Pancreas (tissue), 10 donors: ENCODE data around the gene ADGRG3. TPM values are rescaled to one million over a fixed set of nuclear protein-coding genes. Genes with fewer than 3 reads are reported as not detected.
A peak's percentile ranks its signal among the peaks of the same experiment; 100 is the strongest.

Experiments used
- ATAC-seq, 4 donors: fragments of 200-7000 bp; cut with Tn5 transposase; one replicate each; pipeline versions ENCODE4 v1.8.0 to v1.9.1; 2020; ENCODE audit warnings: mild to moderate bottlenecking in 4 of 4, moderate library complexity in 4 of 4
- DNase-seq, 6 donors: peaks; one replicate each; pipeline ENCODE4 v3.0.0-alpha.2; 2020
- FAIRE-seq: peaks from 2 replicates; lab custom pipeline; 2012; peaks lifted over from hg19 to GRCh38; lab: Jason Lieb, UNC
- H3K27ac ChIP-seq, 4 donors: fragments of 200-600 bp; sonication (generic); 1 replicate in 3 of 4; 2 replicates in 1 of 4; pipeline versions ENCODE4 v1.5.0 to v1.8.0; 2020
- H3K27me3 ChIP-seq, 4 donors: fragments of 200-600 bp; one replicate each; pipeline ENCODE4 v1.8.0; 2021
- H3K36me3 ChIP-seq, 3 donors: fragments of 200-600 bp; sonication (generic) in 1 of 3; one replicate each; pipeline versions ENCODE4 v1.5.0 to v1.8.0; 2020 to 2021
- H3K4me1 ChIP-seq, 3 donors: fragments of 200-600 bp; one replicate each; pipeline ENCODE4 v1.8.0; 2021
- H3K4me3 ChIP-seq, 4 donors: fragments of 200-600 bp; sonication (generic) in 2 of 4; one replicate each; pipeline versions ENCODE4 v1.5.0 to v1.8.0; 2020 to 2021
- H3K9me3 ChIP-seq, 4 donors: fragments of 200-600 bp; one replicate each; pipeline ENCODE4 v1.8.0; 2021
- CTCF ChIP-seq, 4 donors: fragments of 200-600 bp; sonication (generic) in 3 of 4; IDR thresholded peaks; one replicate each; pipeline versions ENCODE4 v1.5.0 to v1.8.0; 2021; ENCODE audit warnings: antibody characterized with exemption in 4 of 4
- WGBS, 2 donors: extraction: QIAGEN DNeasy Blood & Tissue Kit; methylation state at CpG; one replicate each; pipeline ENCODE4 v1.1.7; 2013; 5-methylcytosine and 5-hydroxymethylcytosine counted together
- intact Hi-C, 3 donors: fragments of 100-400 bp; cut with DNase I; formaldehyde crosslinking; loops; one replicate each; pipeline versions ENCODE4 v1.11.1 to v1.14.2; 2022
- polyA plus RNA-seq, 2 donors: library from polyadenylated mRNA; stranded (reverse); fragments of 200-250 nt; gene quantifications; one replicate each; pipeline ENCODE4 v1.2.3, GENCODE V29; 2013
- total RNA-seq, 6 donors: library from RNA; stranded (reverse); fragmentation: NEBNext Ultra II Directional in 4 of 6; extraction: Animal tissue kit (Norgen Biotek cat#: 25700) in 4 of 6; gene quantifications; one replicate each; pipeline versions ENCODE4 v1.2.1 to v1.2.4, GENCODE V29; 2021 to 2023
- donor health status: healthy with polysubstance abuse.
- donor health status: DM: no; HTN: no; CAD: no; lungs with moderate emphysema.
- donor health status: DM: no; HTN: no; CAD: no.
- donor health status: control.
- donor health status: control.
- donor health status: Bipolar disorder and iron deficiency.
- donor health status: DM: yes; HTN: yes; CAD: no.
- donor health status: DM: no; HTN: no; CAD: no.
- donor health status: DM: no; HTN: no; CAD: no.
- donor health status: DM: yes; HTN: yes; CAD: no.

ADGRG3 gene
- total and polyA plus RNA-seq, 8 donors, result 0.14 to 0.84 (median 0.53) TPM

GRCh38 chr16:57694231-57694724, 26.2 kb downstream of the ADGRG3 start:
- TF ChIP-seq CTCF (IDR thresholded peaks at IDR 0.05), result no peak
- Histone ChIP-seq H3K27me3 (no peaks in the 10 kb centered on the region), H3K4me1 (peaks cover 6 to 21% (median 16%) of the 10 kb centered on the region in 3 donors), H3K4me3 (peak overlapping the region in 2 of 4 donors; percentile 11 to 24), H3K9me3 (no peaks in the 10 kb centered on the region), H3K27ac (peak overlapping the region; percentile 56 to 81 (median 73)), H3K36me3 (no peaks in the 10 kb centered on the region)
- DNase-seq (peak; percentile 81 to 95 (median 92)), ATAC-seq (peak; percentile 92 to 93 (median 93)), FAIRE-seq (no peak)
- WGBS, 2 donors, result 12 to 17% methylated on average over 10 of the region's 10 CpGs
- intact Hi-C loops, result no loop called here

GRCh38 chr16:57694725-57695679, 26.9 kb downstream of the ADGRG3 start, which contains the start of gene DRC7:
DRC7 (plus strand) TSS chr16:57694806; CDS start chr16:57697950, 3,144 bp downstream.
- H3K27me3 ChIP-seq, result no peaks in the 10 kb centered on the region
- ATAC-seq, result peak; percentile 87 to 94 (median 92)
- no peak for TF ChIP-seq CTCF (IDR thresholded peaks at IDR 0.05)
- H3K4me1 ChIP-seq, result peaks cover 6 to 13% (median 9%) of the 10 kb centered on the region in 3 donors
- peak within 1 kb of the TSS in 2 of 4 donors; percentile 11 to 24 for H3K4me3 ChIP-seq
- intact Hi-C loops, result no loop called here
- 33 to 39% methylated on average over 8 of the region's 8 CpGs for WGBS, 2 donors
- FAIRE-seq, result no peak
- H3K36me3 ChIP-seq, result no peaks in the 10 kb centered on the region
- DNase-seq, result peak; percentile 67 to 85 (median 82)
- no peaks in the 10 kb centered on the region for H3K9me3 ChIP-seq
- H3K27ac ChIP-seq, result peak within 1 kb of the TSS; percentile 56 to 81 (median 73)

GRCh38 chr16:57695680-57696069, 27.6 kb downstream of the ADGRG3 start:
- ATAC-seq, result no peak
- 60 to 66% methylated on average over 5 of the region's 5 CpGs for WGBS, 2 donors
- Histone ChIP-seq H3K27me3 (no peaks in the 10 kb centered on the region), H3K27ac (peak overlapping the region; percentile 22 to 81 (median 64)), H3K4me1 (peaks cover 7 to 11% (median 9%) of the 10 kb centered on the region in 3 donors), H3K36me3 (no peaks in the 10 kb centered on the region), H3K4me3 (no peak overlapping the region), H3K9me3 (no peaks in the 10 kb centered on the region)
- intact Hi-C loops, result no loop called here
- no peak for FAIRE-seq
- no peak for TF ChIP-seq CTCF (IDR thresholded peaks at IDR 0.05)
- peak in 1 of 6 donors; percentile 53 for DNase-seq

- no peak for TF ChIP-seq CTCF (IDR thresholded peaks at IDR 0.05)
- Histone ChIP-seq H3K4me3 (no peak overlapping the region), H3K27ac (no peak overlapping the region), H3K4me1 (peaks cover 12 to 17% (median 15%) of the 10 kb centered on the region in 3 donors), H3K9me3 (no peaks in the 10 kb centered on the region), H3K27me3 (no peaks in the 10 kb centered on the region), H3K36me3 (no peaks in the 10 kb centered on the region)
- ATAC-seq, result no peak
- intact Hi-C loops, result no loop called here
- WGBS, 2 donors, result 92 to 97% methylated on average over 7 of the region's 7 CpGs
- no peak for DNase-seq
- no peak for FAIRE-seq
Measured at GRCh38 chr16:57696240-57696639, 28.1 kb downstream of the ADGRG3 start.
